ENCODE data around the gene MSRB3.

DNA sequence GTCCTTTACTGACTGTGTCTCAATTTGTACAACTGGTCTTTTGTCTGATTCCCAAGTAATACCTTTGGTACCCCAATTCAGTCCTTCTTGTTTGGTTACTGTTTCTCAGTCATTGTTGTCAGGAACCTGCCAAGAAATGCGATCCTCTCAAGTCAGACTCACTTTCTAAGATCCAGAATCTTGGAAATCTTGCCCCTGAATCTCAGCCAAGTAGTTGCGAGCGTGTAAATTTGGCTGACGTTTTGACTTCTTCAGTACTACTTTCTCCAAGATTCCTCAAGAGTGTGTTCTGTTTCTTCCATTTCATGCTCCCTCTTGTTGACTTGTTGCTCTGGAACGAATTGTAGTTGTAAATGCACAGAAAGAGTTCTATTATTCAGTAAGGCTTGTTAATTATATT lies 114.0 kb downstream of the MSRB3 start:
- TF ChIP-seq, protein P1, sequence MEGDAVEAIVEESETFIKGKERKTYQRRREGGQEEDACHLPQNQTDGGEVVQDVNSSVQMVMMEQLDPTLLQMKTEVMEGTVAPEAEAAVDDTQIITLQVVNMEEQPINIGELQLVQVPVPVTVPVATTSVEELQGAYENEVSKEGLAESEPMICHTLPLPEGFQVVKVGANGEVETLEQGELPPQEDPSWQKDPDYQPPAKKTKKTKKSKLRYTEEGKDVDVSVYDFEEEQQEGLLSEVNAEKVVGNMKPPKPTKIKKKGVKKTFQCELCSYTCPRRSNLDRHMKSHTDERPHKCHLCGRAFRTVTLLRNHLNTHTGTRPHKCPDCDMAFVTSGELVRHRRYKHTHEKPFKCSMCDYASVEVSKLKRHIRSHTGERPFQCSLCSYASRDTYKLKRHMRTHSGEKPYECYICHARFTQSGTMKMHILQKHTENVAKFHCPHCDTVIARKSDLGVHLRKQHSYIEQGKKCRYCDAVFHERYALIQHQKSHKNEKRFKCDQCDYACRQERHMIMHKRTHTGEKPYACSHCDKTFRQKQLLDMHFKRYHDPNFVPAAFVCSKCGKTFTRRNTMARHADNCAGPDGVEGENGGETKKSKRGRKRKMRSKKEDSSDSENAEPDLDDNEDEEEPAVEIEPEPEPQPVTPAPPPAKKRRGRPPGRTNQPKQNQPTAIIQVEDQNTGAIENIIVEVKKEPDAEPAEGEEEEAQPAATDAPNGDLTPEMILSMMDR (IDR thresholded peaks at IDR 0.05): no peak
- no peak for TF ChIP-seq POLR2A (IDR thresholded peaks at IDR 0.05)

Measured in esophagus squamous epithelium (tissue), 4 donors.